Lung (tissue), 12 donors: ENCODE results near the gene TTC7B. TPM values are rescaled to one million over a fixed set of nuclear protein-coding genes. Genes with fewer than 3 reads are reported as not detected.

Source experiments
- ATAC-seq: fragments of 200-7000 bp; cut with Tn5 transposase; one replicate; pipeline ENCODE4 v1.9.1; 2020; ENCODE audit warnings: moderate number of reproducible peaks; ENCODE audit not compliant: insufficient read depth, low FRiP score
- DNase-seq, 3 donors: peaks; one replicate each; pipeline ENCODE4 v3.0.0-alpha.2; 2013 to 2017
- H3K27ac ChIP-seq, 2 donors: one replicate each; pipeline ENCODE4 v1.5.1; 2013; ENCODE audit warnings: mild to moderate bottlenecking in 2 of 2, moderate library complexity in 2 of 2, control low read depth in 1 of 2, inconsistent platforms in 1 of 2, low read depth in 1 of 2, low read length in 1 of 2
- H3K27me3 ChIP-seq, 3 donors: one replicate each; pipeline ENCODE4 v1.5.1; 2013; ENCODE audit warnings: low read length in 2 of 3; ENCODE audit not compliant: control insufficient read depth in 3 of 3, insufficient read depth in 3 of 3
- H3K36me3 ChIP-seq, 4 donors: one replicate each; pipeline ENCODE4 v1.5.1; 2013; ENCODE audit warnings: low read length in 4 of 4, mild to moderate bottlenecking in 1 of 4, moderate library complexity in 1 of 4; ENCODE audit not compliant: control insufficient read depth in 4 of 4, insufficient read depth in 4 of 4
- H3K4me1 ChIP-seq, 5 donors: one replicate each; pipeline ENCODE4 v1.5.1; 2013; ENCODE audit warnings: low read length in 5 of 5, mild to moderate bottlenecking in 2 of 5, moderate library complexity in 1 of 5; ENCODE audit not compliant: control insufficient read depth in 5 of 5, insufficient read depth in 5 of 5
- H3K4me3 ChIP-seq: one replicate; pipeline ENCODE4 v1.5.1; 2013; ENCODE audit warnings: mild to moderate bottlenecking, control low read depth, moderate library complexity
- H3K9ac ChIP-seq, 2 donors: one replicate each; pipeline ENCODE4 v1.5.1; 2013; ENCODE audit warnings: low read length in 2 of 2, control low read depth in 1 of 2; ENCODE audit not compliant: insufficient read depth in 1 of 2
- H3K9me3 ChIP-seq, 4 donors: one replicate each; pipeline ENCODE4 v1.5.1; 2013; ENCODE audit warnings: low read length in 3 of 4, mild to moderate bottlenecking in 1 of 4, moderate library complexity in 1 of 4; ENCODE audit not compliant: control insufficient read depth in 4 of 4, insufficient read depth in 3 of 4
- WGBS, 2 donors: extraction: QIAGEN DNeasy Blood & Tissue Kit; methylation state at CpG; one replicate each; pipeline ENCODE4 v1.1.7; 2013; 5-methylcytosine and 5-hydroxymethylcytosine counted together
- polyA plus RNA-seq, 2 donors: library from polyadenylated mRNA; stranded (reverse); fragments of 200-250 nt; gene quantifications; one replicate each; pipeline ENCODE4 v1.2.1, GENCODE V29; 2013
- total RNA-seq, 2 donors: library from RNA; depleted of rRNA in 1 of 2; stranded (reverse); fragments of >200 nt in 1 of 2; gene quantifications; one replicate each; pipeline ENCODE4 v1.2.1, GENCODE V29; 2014 to 2021
- TF ChIP-seq, protein P1 (sequence below): IDR thresholded peaks from 2 replicates; pipeline ENCODE4 v1.5.1; 2012; ENCODE audit warnings: mild to moderate bottlenecking; ENCODE audit errors: control extremely low read depth, extremely low read depth
- donor health status: control.
- donor health status: control.
- donor health status: Bipolar disorder and iron deficiency.
- donor health status: healthy.
- donor health status: DM: yes; HTN: yes; CAD: no.

Gene TTC7B
- total and polyA plus RNA-seq, 4 donors: 11.0 to 39.6 (median 23.0) TPM

DNA sequence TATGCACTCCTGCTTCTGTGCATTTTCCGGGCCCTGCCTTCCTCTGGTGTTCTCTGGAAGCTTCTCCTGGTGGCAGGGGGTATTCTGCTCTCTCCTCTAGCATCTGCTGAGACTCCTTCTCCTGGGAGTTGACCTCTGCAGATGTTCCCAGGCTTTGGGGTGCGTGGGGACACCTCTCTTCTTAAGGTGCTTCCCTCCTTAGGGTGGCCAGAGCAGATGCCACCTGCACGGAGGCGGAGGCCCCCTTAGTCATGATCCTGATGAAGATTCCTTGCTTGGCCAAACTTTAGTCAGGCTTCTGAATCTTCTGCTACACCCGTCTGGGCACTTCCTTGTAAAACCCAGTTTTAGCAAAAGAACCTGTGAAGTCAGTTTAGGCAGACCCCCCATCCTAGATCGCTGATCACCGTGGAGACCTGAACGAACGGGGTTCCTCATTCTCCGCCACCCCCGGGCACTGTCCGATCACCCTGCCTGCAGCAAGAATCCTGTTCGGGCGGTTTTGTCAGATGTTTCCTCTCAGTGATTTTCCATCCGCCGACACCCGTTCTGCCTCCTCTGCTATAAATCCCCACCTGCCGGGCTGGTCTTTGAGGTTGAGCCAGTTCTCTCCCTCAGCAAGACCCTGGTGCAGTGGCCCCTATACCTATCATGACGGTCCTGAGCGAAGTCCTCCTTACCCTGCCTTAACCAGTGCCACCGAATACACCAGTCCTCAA lies 307.5 kb downstream of the TTC7B start:
- no peak overlapping the region for H3K9ac ChIP-seq
- H3K36me3 ChIP-seq: no peaks in the 10 kb centered on the region
- H3K27me3 ChIP-seq: no peaks in the 10 kb centered on the region
- ATAC-seq: no peak
- no peaks in the 10 kb centered on the region for H3K9me3 ChIP-seq
- no peak overlapping the region for H3K4me3 ChIP-seq
- H3K4me1 ChIP-seq: peaks cover 0 to 34% (median 9%) of the 10 kb centered on the region in 5 donors
- H3K27ac ChIP-seq: no peak overlapping the region
- DNase-seq: peak; percentile 56 to 77 (median 71)
- WGBS, 2 donors: 30 to 45% methylated on average over 21 of the region's 21 CpGs
- TF ChIP-seq, protein P1, sequence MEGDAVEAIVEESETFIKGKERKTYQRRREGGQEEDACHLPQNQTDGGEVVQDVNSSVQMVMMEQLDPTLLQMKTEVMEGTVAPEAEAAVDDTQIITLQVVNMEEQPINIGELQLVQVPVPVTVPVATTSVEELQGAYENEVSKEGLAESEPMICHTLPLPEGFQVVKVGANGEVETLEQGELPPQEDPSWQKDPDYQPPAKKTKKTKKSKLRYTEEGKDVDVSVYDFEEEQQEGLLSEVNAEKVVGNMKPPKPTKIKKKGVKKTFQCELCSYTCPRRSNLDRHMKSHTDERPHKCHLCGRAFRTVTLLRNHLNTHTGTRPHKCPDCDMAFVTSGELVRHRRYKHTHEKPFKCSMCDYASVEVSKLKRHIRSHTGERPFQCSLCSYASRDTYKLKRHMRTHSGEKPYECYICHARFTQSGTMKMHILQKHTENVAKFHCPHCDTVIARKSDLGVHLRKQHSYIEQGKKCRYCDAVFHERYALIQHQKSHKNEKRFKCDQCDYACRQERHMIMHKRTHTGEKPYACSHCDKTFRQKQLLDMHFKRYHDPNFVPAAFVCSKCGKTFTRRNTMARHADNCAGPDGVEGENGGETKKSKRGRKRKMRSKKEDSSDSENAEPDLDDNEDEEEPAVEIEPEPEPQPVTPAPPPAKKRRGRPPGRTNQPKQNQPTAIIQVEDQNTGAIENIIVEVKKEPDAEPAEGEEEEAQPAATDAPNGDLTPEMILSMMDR: no peak

DNA sequence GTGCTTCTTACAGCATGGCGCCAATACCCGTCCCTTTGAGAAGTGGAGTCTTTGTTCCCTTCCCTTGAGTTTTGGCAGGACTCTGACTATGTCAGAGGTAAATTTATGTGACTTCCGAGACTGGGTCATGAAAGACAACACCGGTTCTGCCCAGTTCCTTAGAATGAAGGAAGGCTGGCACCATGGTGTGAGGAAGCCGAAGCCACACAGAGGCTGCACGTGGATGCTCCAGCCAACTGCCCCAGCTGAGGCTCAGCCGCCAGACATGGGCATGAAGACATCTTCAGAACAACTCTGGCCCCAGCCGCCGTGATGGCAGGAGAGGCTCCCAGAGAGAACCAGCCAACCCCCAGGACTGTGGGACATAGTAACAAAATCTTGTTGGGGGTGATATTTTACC lies 308.2 kb downstream of the TTC7B start:
- Histone ChIP-seq H3K27ac (no peak overlapping the region), H3K27me3 (no peaks in the 10 kb centered on the region), H3K9me3 (no peaks in the 10 kb centered on the region), H3K9ac (no peak overlapping the region), H3K4me3 (no peak overlapping the region), H3K36me3 (no peaks in the 10 kb centered on the region), H3K4me1 (peaks cover 0 to 31% (median 4%) of the 10 kb centered on the region in 5 donors)
- DNase-seq: no peak
- no peak for ATAC-seq
- TF ChIP-seq, protein P1: no peak
- 81 to 88% methylated on average over 9 of the region's 9 CpGs for WGBS, 2 donors

DNA sequence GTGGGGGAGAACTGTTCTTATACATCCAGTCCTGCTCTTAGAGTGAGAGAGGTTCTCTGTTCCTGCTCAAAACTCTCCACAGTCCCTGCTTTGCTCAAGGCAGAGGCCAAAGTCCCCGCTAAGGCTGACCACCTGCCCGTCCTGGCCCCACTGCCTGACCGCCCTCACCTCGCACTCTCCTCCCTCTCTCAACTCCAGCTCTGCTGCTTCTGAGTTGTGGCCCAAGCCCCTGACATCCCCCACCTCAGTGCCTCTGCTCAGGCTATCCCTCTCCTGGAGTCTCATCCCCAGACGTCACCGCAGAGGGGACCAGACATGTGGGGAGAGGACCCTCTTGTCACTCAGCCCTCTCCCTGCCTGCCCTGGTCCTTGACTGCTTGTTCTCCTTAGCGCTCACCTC lies 308.8 kb downstream of the TTC7B start:
- Histone ChIP-seq H3K36me3 (no peaks in the 10 kb centered on the region), H3K27me3 (no peaks in the 10 kb centered on the region), H3K9ac (no peak overlapping the region), H3K4me3 (no peak overlapping the region), H3K27ac (no peak overlapping the region), H3K9me3 (no peaks in the 10 kb centered on the region), H3K4me1 (peaks cover 0 to 24% (median 2%) of the 10 kb centered on the region in 5 donors)
- DNase-seq: no peak
- ATAC-seq: no peak
- TF ChIP-seq, protein P1: no peak
- 98% methylated on average over 7 of the region's 7 CpGs for WGBS, 2 donors
